HepG2 (cell line): ENCODE results near the gene TCF25. TPM values are rescaled to one million over a fixed set of nuclear protein-coding genes. Genes with fewer than 3 reads are reported as not detected.

ENCODE experiments used
- AGO1 ChIP-seq: fragments of 200-400 bp; formaldehyde crosslinking; IDR thresholded peaks from 2 replicates; pipeline ENCODE4 v1.6.1; 2017; ENCODE audit warnings: mild to moderate bottlenecking, low read depth, low read length, moderate library complexity; ENCODE audit not compliant: poor library complexity, severe bottlenecking
- CBX5 ChIP-seq: sonication (generic); formaldehyde crosslinking; IDR thresholded peaks from 2 replicates; pipeline ENCODE4 v1.4.0; 2020; ENCODE audit warnings: missing genetic modification reagents, borderline replicate concordance
- E2F5 ChIP-seq: sonication (generic); formaldehyde crosslinking; conservative IDR thresholded peaks from 2 replicates; pipeline ENCODE4 v1.4.0; 2020; ENCODE audit warnings: missing genetic modification reagents
- FOXJ3 ChIP-seq: sonication (generic); formaldehyde crosslinking; IDR thresholded peaks from 2 replicates; pipeline ENCODE4 v1.4.0; 2020; ENCODE audit warnings: missing genetic modification reagents, mild to moderate bottlenecking, borderline replicate concordance
- FOXP4 ChIP-seq: sonication (generic); formaldehyde crosslinking; IDR thresholded peaks from 2 replicates; pipeline ENCODE4 v1.4.0; 2020; ENCODE audit warnings: missing genetic modification reagents
- KDM6A ChIP-seq: IDR thresholded peaks from 2 replicates; pipeline ENCODE4 v1.6.1; 2016; ENCODE audit warnings: low read depth
- KLF6 ChIP-seq: IDR thresholded peaks from 2 replicates; pipeline ENCODE4 v1.8.0; 2016; ENCODE audit warnings: missing biosample characterization, missing genetic modification reagents
- MXD4 ChIP-seq: IDR thresholded peaks from 2 replicates; pipeline ENCODE4 v1.6.1; 2016; ENCODE audit warnings: mild to moderate bottlenecking, missing biosample characterization, missing genetic modification reagents
- PRDM4 ChIP-seq: sonication (generic); formaldehyde crosslinking; IDR thresholded peaks from 2 replicates; pipeline ENCODE4 v1.9.0; 2021; ENCODE audit warnings: missing genetic modification reagents, borderline replicate concordance
- RARG ChIP-seq: sonication (generic); formaldehyde crosslinking; IDR thresholded peaks from 2 replicates; pipeline ENCODE4 v1.4.0; 2020; ENCODE audit warnings: low read depth, mild to moderate bottlenecking, missing genetic modification reagents
- SIN3B ChIP-seq: fragments of 150-350 bp; IDR thresholded peaks from 2 replicates; pipeline ENCODE4 v1.6.1; 2014; ENCODE audit warnings: low read length
- TBL1XR1 ChIP-seq: fragments of 150-350 bp; IDR thresholded peaks from 2 replicates; pipeline ENCODE4 v1.6.1; 2014; ENCODE audit warnings: borderline replicate concordance, low read length; ENCODE audit not compliant: partially characterized antibody
- ZNF124 ChIP-seq: sonication (generic); formaldehyde crosslinking; IDR thresholded peaks from 2 replicates; pipeline ENCODE4 v1.4.0; 2020; ENCODE audit warnings: missing genetic modification reagents
- ZNF138 ChIP-seq: sonication (generic); formaldehyde crosslinking; IDR thresholded peaks from 2 replicates; pipeline ENCODE4 v1.5.0; 2020; ENCODE audit warnings: mild to moderate bottlenecking, low read depth, missing genetic modification reagents
- ZNF513 ChIP-seq: sonication (generic); formaldehyde crosslinking; conservative IDR thresholded peaks from 2 replicates; pipeline ENCODE4 v1.5.0; 2020; ENCODE audit warnings: missing genetic modification reagents
- ZNF549 ChIP-seq: sonication (generic); formaldehyde crosslinking; IDR thresholded peaks from 2 replicates; pipeline ENCODE4 v1.5.0; 2020; ENCODE audit warnings: missing genetic modification reagents
- ZNF691 ChIP-seq: sonication (generic); formaldehyde crosslinking; IDR thresholded peaks from 2 replicates; pipeline ENCODE4 v1.4.0; 2020; ENCODE audit warnings: missing genetic modification reagents, low read depth, mild to moderate bottlenecking, borderline replicate concordance
- ZSCAN9 ChIP-seq: IDR thresholded peaks from 2 replicates; pipeline ENCODE4 v1.6.1; 2016; ENCODE audit warnings: borderline replicate concordance
- polyA plus RNA-seq, 8 experiments: library from polyadenylated mRNA; depleted of rRNA in 3 of 8; stranded (reverse) in 7 of 8; unstranded in 1 of 8; fragments of >200 nt; fragmentation: Illumina TruSeq in 4 of 8; extraction: Trizol in 4 of 8; gene quantifications; 2 replicates each; pipeline versions ENCODE4 v1.2.1 to v1.2.3, GENCODE V29; 2011 to 2016; ENCODE audit warnings: low read depth in 4 of 8, missing spikeins in 1 of 8, mixed read lengths in 1 of 8; ENCODE audit not compliant: insufficient read depth in 1 of 8
- total RNA-seq, 5 experiments: library from RNA; depleted of rRNA; stranded (reverse); fragments of >200 nt; fragmentation: Illumina TruSeq; extraction: Trizol; gene quantifications; 2 replicates each; pipeline ENCODE4 v1.2.3, GENCODE V29; 2016; ENCODE audit warnings: low read depth in 1 of 5
- TF ChIP-seq, protein P1 (sequence below): sonication (generic); formaldehyde crosslinking; IDR thresholded peaks from 2 replicates; pipeline ENCODE4 v1.5.0; 2020; ENCODE audit warnings: missing genetic modification reagents

Gene TCF25
- total and polyA plus RNA-seq, 2 of the 13 experiments (the other 11 are each of a cell fraction or from before 2014, with no cell fraction given): 138 to 206 TPM

GRCh38 chr16:89873109-89873971 lies at the start of gene TCF25 (continued):
- 0 out of 2 replicates have a peak, but pooled peaks have one; percentile 48 for TF ChIP-seq ZNF691 (CRISPR knock-in tag)
- TF ChIP-seq PRDM4 (CRISPR knock-in tag): no peak; the same call in 1 of the 2 replicates
- peak; percentile 92 for TF ChIP-seq ZNF513 (CRISPR knock-in tag)
- TF ChIP-seq AGO1: peak; percentile 88
- peak; percentile 41; the same call in 1 of the 2 replicates for TF ChIP-seq FOXP4 (CRISPR knock-in tag)
- TF ChIP-seq SIN3B: no peak
- TF ChIP-seq E2F5 (CRISPR knock-in tag): peak; percentile 73; the same call in 1 of the 2 replicates
- TF ChIP-seq CBX5 (CRISPR knock-in tag): 0 out of 2 replicates have a peak, but pooled peaks have one; percentile 51
- peak; percentile 62; the same call in 1 of the 2 replicates for TF ChIP-seq ZNF549 (CRISPR knock-in tag)
- TF ChIP-seq ZNF138 (CRISPR knock-in tag): peak; percentile 93; the same call in 1 of the 2 replicates
- peak; percentile 18; the same call in 1 of the 2 replicates for TF ChIP-seq ZNF124 (CRISPR knock-in tag)
- TF ChIP-seq ZSCAN9 (CRISPR knock-in tag): no peak; the same call in none of the 2 replicates
- TF ChIP-seq KDM6A: no peak
- peak; percentile 96 for TF ChIP-seq KLF6
- TF ChIP-seq FOXJ3 (CRISPR knock-in tag): no peak; the same call in 1 of the 2 replicates
- TF ChIP-seq TBL1XR1: peak; percentile 40
- TF ChIP-seq MXD4 (CRISPR knock-in tag): peak; percentile 62; the same call in 1 of the 2 replicates
- 0 out of 2 replicates have a peak, but pooled peaks have one; percentile 49 for TF ChIP-seq RARG (CRISPR knock-in tag)
- TF ChIP-seq, protein P1, sequence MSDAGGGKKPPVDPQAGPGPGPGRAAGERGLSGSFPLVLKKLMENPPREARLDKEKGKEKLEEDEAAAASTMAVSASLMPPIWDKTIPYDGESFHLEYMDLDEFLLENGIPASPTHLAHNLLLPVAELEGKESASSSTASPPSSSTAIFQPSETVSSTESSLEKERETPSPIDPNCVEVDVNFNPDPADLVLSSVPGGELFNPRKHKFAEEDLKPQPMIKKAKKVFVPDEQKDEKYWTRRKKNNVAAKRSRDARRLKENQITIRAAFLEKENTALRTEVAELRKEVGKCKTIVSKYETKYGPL (CRISPR knock-in tag): no peak; the same call in 1 of the 2 replicates
